ENCODE data around the gene GATC. TPM values are rescaled to one million over a fixed set of nuclear protein-coding genes. Genes with fewer than 3 reads are reported as not detected.
"Not testable (repeated sequence)": the region's sequence is repeated elsewhere in the genome, so short reads cannot be mapped to it uniquely, and the experiment has no call there.

Gene GATC
- total RNA-seq, 1 donor: 16.4 TPM

DNA sequence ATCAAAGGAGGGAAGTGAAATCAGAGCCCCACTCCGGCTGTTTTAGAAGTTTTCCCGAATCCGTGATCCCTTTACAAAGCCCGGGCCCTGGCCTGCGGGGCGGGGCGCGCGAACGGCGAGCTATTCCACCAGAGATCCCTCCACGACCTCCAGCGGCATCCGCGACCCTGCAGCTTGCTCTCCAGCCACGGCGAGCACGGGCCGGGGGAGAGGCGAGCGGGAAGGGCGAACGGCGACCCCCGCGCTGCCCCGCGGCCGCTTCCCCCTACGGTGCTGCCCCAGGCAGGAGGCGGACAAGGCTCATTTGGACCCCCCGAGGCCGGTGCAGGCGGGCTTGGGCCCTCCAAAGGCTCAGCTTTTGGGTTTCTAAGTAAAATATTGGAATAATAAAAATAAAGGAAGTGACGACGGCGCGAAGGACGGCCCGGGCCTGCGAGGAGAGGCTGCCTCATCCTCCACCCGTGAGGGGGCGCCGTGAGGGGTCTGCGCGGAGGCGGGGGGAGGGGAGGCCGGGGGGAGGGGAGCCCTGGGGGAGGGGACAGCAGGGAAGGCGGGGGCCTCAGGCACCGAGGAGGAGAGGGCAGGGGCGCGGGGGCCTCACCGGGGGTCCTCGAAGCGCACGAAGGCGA is 22.7 kb downstream of the GATC start:
- DNase-seq (ENCODE audit: low read depth in 2 of 3, low spot score in 2 of 3): peak in 2 of 3 donors; percentile 60 to 76

DNA sequence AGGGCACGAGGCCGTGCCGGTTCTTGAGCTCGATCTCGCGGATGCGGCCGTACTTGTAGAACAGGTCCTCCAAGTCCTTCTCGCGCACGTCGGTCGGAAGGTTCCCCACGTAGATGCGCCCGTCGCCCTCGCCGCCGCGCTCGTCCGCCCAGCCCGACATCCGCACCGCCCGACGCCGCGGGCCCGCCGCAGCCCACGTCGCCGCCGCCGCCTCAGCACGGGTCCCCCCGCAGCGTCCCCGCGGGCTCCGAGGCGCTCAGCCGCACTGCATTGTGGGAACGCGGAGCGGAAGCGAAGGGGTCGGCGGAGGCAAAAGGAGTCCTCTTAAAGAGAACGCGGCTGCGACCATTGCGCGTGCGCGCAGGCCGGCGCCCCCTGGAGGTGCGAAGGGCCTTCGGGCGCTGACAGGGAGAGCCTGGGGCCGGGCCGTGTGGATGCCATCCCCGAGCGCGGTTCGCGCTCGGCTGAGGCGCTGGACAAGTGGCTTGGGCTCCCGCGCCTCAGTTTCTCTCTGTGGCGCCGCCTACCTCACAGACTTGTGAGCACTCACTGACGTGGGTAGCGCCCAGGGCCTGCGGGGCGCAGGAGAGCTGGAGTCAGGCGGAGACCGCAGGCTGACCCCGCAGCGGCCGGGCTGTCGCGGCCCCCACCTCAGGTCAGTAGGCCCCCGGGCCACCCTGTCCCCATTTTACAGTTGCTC is 23.4 kb downstream of the GATC start, which contains the start of gene SRSF9:
Gene SRSF9, minus strand, starts transcription at position 299 of the 700 bp plus-strand sequence. Its CDS starts 139 bp downstream, at position 160.
- DNase-seq (ENCODE audit: low read depth in 2 of 3, low spot score in 2 of 3): peak; percentile 98 to 99 (median 99)

DNA sequence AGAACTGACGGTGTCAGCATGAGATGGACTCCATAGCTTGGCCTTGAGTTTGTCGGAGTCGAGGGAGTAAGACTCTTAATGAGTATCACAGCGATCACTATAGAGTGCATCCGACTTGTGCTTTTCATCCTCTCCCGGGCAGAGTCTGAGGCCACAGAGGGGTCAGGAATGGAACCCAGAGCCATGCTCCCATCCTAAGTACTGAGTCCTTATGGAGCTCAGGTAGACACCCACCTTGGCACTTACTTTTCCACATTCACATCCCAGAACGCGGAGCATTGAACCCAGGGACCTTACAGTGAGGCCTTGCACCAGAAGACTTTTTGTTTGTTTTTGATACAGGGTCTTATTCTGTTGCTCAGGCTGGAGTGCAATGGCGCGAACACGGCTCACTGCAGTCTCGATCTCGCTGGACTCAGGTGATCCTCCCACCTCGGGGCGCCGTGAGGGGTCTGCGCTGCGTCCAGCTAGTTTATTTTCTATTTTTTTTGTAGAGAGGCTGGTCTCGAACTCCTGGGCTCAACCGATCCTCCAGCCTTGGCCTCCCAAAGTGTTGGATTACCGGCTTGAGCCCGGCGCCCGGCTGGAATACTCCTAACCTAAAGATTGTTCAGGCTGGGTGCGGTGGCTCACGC is 24.0 kb downstream of the GATC start:
- DNase-seq (ENCODE audit: low read depth in 2 of 3, low spot score in 2 of 3): no peak

DNA sequence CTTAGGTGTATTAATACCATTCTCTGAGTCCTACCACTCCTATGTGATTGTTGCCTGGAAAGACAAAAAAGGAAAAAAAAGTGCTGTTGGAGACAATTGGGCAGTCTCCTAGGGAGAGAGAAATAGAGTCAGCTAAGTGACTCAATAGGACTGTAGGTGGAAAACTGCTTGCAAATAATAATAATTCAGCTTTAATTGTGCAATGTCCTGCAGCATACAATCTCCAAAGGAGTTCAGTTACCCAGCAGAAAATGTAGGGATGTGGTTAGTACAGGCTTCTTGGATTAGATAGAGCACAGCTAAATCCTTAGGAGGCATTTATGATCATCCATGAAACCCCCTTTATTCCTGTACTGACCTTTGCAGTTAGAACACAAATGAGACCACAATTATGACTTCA is 26.3 kb downstream of the GATC start:
- DNase-seq (ENCODE audit: low read depth in 2 of 3, low spot score in 2 of 3): no peak

DNA sequence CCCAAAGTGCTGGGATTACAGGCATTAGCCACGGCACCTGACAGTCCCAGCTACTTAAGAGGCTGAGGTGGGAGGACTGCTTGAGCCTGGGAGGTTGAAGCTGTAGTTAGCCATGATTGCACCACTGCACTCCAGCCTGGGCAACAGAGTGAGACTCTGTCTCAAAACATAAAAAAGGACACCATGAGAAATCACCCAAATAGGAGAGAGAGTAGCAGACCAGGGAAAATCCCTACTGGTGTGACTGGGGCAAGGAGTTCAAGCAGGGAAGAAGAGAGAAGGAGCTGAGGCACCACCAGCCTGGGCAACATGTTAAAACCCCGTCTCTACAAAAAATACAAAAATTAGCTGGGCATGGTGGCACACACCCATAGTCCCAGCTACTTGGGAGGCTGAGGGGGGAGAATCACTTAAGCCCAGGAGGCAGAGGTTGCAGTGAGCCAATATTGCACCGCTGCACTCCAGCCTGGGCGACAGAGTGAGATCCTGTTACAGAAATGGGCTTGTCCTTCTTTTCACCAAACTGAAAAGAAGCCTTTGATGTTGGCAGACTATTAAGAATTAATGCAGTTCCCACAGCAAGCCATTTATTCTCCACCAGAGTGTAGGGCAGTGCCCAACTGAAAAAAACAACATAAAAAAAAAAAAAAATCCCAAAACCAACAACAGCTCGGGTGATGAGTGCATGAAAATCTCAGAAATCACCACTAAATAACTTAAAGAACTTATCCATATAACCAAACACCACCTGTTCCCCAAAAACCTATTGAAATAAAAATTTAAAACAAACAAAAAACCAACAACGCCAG is 27.8 kb downstream of the GATC start:
- no peak for DNase-seq (ENCODE audit: low read depth in 2 of 3, low spot score in 2 of 3)

DNA sequence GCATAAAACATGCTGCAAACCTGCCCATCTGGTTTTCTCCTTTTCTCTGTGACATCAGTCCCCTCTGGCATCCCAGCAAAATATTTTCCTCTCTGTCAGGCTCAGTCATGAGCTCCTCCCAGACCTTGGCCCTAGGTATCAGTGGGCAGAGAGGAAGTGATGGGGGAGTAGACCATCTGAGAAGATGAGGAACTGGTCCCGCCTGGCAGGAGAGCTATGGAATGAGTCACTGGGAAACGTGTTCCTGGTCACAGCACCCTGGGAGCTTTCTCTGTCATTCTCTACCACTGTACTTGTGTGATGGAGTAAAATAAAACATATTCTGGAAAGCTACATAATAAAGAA is 28.3 kb downstream of the GATC start:
- no peak for DNase-seq (ENCODE audit: low read depth in 2 of 3, low spot score in 2 of 3)

DNA sequence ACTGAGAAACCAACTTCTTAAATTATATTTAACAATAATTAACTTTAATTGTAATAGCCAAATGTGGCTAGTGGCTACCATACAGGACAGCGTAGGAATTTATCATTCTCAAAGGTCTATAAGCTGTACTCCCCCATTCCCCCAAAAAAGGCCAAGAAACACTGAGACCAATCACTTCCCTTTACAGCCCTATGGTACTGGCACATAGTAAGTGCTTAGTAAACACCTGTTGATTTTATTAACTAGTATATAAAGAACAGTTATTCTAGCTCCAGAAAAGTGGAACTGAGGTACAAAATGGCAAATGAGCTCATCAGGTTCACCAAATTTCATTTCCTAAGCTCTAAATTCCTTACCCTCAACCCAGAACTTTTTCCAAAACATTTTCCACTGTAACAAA is 29.4 kb downstream of the GATC start:
- DNase-seq (ENCODE audit: low read depth in 2 of 3, low spot score in 2 of 3): no peak

DNA sequence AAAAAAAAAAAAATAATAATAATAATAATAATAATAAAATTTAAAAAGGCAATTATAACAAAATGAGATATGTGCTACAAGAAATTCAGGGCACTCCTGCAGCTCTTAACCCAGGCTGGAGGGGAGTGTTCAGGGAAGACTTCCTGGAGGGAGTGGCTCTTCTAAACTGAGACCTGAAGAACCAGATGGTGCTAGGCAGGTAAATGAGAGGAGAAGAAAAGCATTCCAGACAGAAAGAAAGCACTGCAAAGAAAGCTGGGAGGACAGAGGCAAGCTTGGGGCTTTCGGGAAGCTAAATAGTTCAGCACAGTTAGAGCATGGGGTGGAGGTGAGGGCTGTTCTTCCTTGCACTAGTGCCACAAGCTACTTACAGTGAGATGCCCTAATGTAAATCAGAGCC is 33.2 kb downstream of the GATC start:
- DNase-seq (ENCODE audit: low read depth in 2 of 3, low spot score in 2 of 3): no peak

DNA sequence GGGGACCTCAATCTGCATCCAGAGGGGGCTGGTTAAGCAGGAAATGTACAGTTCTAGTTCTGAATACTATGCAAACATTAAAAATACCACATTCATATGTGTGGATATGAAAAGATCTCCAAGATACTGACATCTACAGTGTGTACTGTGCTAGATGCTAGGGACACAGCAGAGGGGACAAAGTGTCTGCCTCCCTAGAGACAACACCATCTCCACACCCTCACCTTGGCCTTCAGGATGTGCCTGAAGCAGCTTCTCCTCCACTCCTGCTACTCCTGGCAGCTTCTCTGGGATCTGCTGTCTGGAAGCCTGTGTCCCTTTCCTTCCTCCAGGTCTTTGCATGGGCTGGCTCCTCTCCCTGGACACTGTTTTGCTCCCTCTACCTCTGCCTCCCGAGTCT is 34.0 kb downstream of the GATC start:
- no peak for DNase-seq (ENCODE audit: low read depth in 2 of 3, low spot score in 2 of 3)

DNA sequence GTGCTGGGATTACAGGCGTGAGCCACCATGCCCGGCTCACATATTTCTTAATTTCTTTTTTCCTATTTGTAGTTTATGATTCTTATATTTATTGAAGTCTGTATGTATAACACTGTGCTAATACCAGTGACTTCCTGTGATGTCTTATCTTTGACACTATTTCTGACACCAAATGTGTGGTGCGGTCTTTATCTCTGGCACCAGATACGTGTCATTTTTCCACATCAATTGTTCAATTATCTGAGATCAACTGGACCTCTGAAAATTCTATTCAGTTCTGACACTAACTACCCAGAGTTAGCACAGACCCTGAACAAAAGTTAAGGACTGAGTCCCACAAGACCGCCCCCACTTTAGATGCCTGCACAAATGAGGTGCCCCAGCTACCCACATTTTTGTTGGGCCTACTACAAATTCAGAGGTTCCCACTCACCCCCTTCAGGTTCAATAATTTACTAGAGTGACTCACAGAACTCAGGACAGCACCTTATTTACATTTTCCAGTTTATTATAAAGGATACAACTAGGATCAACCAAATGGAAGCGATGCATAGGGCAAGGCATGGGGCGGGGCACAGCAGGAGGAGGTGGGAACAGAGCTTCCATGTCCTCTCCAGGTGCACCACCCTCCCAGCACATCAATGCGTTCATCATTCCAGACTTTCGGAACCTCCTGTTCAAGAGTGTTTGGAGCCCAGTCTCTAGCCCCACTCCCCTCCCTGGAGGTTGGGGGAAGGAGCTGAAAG is 35.0 kb downstream of the GATC start:
- peak in 1 of 3 donors; percentile 23 for DNase-seq (ENCODE audit: low read depth in 2 of 3, low spot score in 2 of 3)

DNA sequence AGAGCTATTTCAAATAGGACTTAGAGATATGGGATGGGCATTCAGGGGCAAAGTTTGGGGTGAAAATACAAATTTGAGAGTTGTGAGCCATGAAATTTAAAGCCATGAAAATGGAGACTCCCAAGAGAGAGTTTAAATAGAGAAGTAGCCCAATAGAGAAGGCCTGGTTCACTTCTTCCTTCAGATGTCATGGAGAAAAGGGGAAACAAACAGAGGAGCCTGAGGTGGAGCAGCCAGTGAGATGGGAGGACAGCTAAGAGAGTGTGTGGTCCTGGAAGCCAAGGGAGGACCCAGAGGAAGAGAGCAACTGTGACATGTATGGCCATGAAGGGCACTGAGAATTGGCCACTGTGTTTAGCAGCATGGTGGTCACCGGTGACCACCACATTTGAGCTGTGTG is 37.4 kb downstream of the GATC start:
- no peak for DNase-seq (ENCODE audit: low read depth in 2 of 3, low spot score in 2 of 3)

DNA sequence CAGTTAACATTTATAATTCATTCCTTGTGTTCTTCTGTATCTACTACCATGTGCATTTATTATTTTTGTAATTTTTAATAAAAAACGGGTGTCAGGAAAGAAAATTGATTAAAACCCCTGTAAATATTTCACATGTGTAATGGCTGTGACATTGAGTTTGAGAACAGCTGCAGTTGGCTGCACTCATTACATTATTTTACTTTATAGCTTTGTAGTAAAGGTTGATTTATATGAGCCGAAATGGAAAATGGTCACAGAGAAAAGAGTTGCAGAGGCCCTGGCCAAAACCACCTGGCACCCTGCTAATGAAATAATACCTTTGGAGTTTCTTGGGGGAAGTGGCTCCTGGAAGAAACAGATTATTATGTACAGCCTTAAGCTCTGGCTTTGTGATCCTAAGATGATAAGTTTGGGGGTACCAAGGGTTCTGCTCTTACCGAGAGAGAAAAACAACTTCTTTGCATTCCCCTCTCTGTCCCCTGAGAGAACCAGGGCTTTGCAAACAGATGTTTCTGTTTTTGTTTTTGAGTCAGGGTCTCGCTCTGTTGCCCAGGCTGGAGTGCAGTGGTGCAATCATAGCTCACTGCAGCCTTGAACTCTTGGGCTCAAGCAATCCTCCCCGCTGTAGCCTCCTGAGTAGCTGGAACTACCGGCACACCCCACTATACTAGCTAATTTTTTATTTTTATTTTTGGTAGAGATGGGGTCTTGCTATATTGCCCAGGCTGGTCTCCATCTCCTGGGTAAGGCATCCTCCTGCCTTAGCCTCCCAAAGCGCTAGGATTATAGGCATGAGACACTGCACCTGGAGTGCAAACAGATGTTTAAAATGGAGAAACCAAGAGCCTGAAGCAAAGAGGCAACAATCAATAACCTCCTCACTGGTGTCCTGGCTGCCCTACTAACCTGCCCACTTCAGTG is 40.0 kb downstream of the GATC start:
- no peak for DNase-seq (ENCODE audit: low read depth in 2 of 3, low spot score in 2 of 3)

DNA sequence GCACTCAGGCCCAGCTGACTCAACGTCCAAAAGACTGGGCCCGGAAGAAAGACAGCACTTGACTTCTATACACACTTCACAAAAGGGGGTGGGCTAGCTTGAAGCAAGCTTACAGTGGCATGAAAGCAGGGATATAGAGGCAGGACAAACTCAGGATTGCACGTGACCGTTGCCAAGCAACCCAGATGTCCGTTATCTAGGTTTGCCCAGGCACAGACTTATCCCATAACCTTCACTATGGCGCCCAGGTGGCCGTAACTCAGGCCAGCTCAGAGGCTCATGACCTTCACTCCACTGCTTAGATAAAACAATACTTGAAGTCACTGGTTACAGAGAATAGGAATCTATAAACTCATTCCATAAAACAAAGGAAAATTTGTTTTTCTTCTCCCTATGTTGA is 41.3 kb downstream of the GATC start:
- DNase-seq (ENCODE audit: low read depth in 2 of 3, low spot score in 2 of 3): not testable (repeated sequence)

DNA sequence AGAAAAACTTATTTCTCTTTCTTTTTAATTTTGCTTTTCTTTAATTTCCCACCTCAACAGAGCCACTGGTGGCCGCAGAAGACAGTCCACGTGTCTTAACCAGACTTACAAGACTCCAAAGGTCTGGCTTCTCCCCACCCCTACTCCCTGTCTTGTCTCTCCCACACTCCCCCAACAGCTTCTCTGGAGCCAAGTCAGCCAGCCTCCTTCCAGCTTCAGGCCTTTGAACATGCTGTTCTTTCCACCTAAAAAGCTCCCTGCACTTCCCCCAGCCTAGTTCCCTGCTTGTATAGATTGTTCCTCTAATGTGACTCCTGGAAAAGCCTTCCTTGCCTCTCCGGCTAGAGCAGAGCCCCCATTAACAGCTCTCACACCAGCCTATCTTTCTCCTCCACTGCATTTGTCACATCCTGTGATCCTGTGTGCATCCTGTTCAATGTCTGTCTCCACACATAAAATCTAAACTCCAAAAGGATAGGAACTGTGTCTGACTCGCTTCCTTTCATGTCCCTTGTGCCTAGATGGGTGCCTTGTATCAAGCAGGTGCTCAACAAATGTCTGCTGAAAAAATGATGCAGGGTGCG is 41.9 kb downstream of the GATC start:
- no peak for DNase-seq (ENCODE audit: low read depth in 2 of 3, low spot score in 2 of 3)

DNA sequence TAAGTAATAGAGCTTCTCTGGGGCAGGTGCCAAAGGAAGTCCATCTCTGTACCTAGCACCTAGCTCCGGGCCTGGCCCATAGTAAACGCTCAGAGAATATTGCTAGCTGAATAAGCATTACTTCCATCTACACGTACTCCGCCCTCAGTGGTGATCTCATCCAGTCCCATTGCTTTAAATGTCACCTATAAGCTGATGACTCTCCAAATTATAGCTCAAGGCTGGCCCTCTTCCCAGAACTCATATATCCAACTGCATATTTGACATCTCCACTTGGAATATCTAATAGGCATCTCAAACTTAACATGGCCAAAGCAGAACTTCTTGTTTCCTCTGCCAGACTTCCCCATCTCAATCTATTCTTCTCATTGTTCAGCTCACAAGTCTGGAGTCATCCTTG is 42.8 kb downstream of the GATC start:
- no peak for DNase-seq (ENCODE audit: low read depth in 2 of 3, low spot score in 2 of 3)

DNA sequence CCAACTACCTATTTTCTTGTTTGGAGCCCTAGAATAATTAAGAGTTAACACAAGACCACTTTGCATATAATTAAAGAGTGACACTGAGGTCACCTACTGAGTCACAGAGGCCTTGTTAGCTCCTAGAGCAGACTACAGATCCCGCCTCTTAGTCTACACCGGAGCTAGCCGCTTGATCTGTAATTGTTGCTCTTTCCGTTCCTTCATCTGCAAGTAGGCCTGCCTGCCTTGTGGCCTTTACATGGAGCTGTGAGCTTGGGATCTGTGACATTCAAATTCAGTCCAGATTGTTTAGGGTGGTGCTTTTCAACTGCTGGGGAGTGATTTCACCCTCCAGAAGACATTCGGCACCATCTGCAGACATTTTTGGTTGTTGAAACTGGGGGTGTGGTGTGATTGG is 44.1 kb downstream of the GATC start:
- DNase-seq (ENCODE audit: low read depth in 2 of 3, low spot score in 2 of 3): no peak

DNA sequence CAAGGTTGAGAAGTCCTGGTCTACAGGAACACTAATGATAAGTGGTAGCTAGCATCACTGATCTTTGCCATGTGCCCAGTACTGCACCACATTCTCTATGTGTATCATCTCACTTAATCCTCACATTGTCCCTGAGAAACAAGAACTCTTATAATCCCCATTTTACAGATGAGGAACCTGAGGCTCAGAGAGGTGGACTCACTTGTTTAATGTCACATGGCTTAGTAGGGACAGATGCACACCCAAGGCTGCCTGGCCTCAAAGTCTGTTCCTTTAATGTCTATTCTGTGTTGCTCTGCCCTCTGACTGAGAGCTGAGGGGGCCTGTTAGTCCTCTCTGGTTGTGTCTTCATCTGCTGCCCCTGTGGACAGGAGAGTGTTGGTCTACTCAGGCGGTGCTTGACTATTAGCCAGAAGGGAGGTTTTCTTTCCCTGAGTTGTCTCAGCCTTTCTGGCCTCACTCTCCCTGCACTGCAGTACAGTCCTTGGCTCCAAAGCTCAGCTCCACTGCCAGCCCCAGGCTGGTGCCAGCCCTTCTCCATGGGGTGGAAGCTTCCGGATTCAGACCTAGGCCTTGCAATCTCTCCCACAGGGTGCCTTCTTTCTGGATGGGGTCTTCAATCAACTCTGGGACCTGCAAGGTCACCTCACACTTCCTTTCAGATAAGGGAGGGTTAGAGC is 44.7 kb downstream of the GATC start:
- no peak for DNase-seq (ENCODE audit: low read depth in 2 of 3, low spot score in 2 of 3)

DNA sequence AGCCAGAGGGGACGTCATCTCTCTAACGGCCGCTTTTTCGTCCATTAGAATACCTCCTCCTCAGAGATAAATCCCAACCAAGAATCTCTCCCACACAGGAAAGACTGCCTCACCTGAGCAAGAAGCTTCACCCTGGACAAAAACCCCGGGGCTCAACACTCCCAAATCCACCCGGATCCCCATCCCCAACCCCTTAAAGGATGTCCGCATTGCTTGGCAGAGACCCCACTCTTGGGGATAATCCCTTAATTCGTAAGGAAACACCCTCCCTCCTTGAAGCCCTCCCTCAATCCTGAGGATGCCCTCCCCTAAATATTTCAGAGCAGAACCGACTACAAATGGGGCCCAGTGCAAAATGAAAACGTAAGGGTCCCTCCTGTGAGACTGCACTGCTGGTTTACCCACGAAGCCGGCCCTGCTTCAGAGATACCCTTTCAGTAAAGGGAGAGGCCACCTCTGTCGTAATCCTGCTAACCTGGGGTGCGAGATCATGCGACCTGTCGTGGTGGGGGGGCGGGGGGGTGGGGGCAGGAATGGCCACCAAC is 49.0 kb downstream of the GATC start:
- no peak for DNase-seq (ENCODE audit: low read depth in 2 of 3, low spot score in 2 of 3)
